IPS-18a (cell line): ENCODE measurements around the gene U2AF2.

Experiments
- H3K27ac ChIP-seq: one replicate; pipeline ENCODE4 v1.5.1; 2013; ENCODE audit warnings: low read length
- H3K27me3 ChIP-seq: one replicate; pipeline ENCODE4 v1.6.1; 2013; ENCODE audit warnings: mild to moderate bottlenecking, low read length; ENCODE audit not compliant: control insufficient read depth, insufficient read depth
- H3K36me3 ChIP-seq: one replicate; pipeline ENCODE4 v1.6.1; 2013; ENCODE audit warnings: low read depth, low read length; ENCODE audit not compliant: control insufficient read depth
- H3K4me1 ChIP-seq: one replicate; pipeline ENCODE4 v1.6.1; 2013; ENCODE audit warnings: low read depth, low read length; ENCODE audit not compliant: control insufficient read depth
- H3K4me3 ChIP-seq: one replicate; pipeline ENCODE4 v1.5.1; 2013; ENCODE audit warnings: low read length
- H3K9ac ChIP-seq: one replicate; pipeline ENCODE4 v1.6.1; 2013; ENCODE audit warnings: mild to moderate bottlenecking, low read length, moderate library complexity
- H3K9me3 ChIP-seq: one replicate; pipeline ENCODE4 v1.6.1; 2013; ENCODE audit warnings: low read depth, low read length; ENCODE audit not compliant: control insufficient read depth

Gene U2AF2

DNA sequence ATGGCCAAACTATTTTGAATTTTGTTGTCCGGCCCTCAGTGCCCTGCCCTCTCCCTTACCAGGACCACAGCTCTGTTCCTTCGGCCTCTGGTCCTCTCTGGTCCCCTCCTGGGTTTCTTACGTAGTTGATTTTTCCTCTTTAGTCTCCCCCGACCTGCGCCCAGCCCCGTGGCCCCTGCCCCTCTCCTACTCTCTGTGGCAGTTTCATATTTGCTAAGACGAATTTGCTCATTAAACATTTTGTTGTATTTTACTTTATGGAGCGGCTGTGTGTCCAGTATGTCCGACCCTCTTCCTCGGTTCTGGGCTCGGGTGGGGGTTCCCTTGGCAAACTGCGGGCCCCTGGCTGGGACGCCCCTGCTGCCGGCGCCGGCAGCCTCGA lies 19.6 kb downstream of the U2AF2 start:
- Histone ChIP-seq H3K4me3 (peak overlapping the region; percentile 65), H3K9me3 (no peaks in the 10 kb centered on the region), H3K9ac (peak overlapping the region; percentile 82), H3K4me1 (peaks cover 18% of the 10 kb centered on the region), H3K27ac (peak overlapping the region; percentile 25), H3K27me3 (no peaks in the 10 kb centered on the region), H3K36me3 (peaks cover 24% of the 10 kb centered on the region)

DNA sequence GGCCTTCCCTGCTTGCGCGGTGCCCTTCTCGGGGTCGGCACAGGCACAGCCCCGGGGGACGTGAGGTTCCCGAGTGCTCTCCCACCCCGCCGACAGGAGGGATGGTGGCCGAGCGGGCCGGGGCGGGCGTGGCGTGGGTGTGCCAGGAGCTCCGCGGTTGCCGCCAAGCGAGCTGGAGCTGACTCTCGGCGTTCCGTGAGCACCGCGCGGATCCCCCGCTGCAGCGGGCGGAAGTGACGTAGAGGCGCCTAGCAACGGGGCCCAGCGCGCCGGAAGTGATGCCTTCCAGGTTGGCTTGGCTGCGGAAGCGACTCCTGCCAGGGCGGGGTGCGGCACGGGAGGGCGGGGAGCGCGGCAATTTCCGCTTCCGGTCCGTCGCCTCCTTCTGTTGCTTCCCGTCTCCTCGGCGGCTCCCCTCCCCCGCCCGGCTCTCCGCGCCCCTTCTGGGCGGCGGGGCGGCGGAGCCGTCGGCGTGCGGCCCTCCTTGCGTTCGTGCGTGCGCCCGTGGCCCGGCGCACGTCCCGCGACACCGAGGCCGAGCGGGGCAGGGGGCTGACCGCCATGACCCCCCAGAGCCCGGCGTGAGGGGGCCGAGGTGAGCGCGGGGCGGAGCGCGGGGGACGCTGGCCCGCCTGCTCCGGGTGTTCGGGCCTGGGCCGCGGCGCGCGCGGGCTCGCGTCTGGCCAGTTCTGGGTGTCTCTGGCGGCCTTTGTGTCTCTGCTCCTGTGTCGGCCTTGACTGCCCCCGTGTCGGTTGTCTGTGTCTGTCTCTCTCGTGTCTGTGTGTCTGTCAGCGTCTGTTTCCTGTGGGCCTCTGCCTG lies 20.2 kb downstream of the U2AF2 start, which contains the start of gene EPN1:
Gene EPN1 (plus strand): TSS at position 386 of the 820 bp plus-strand sequence. CDS start 3,402 bp downstream, outside the sequence.
- Histone ChIP-seq H3K4me1 (peaks cover 18% of the 10 kb centered on the region), H3K36me3 (peaks cover 24% of the 10 kb centered on the region), H3K27ac (peak within 1 kb of the TSS; percentile 25), H3K9ac (peak within 1 kb of the TSS; percentile 82), H3K27me3 (no peaks in the 10 kb centered on the region), H3K9me3 (no peaks in the 10 kb centered on the region), H3K4me3 (peak within 1 kb of the TSS; percentile 92)

- Histone ChIP-seq H3K9me3 (no peaks in the 10 kb centered on the region), H3K27me3 (no peaks in the 10 kb centered on the region), H3K4me1 (peaks cover 18% of the 10 kb centered on the region), H3K9ac (peak overlapping the region; percentile 82), H3K27ac (no peak overlapping the region), H3K4me3 (peak overlapping the region; percentile 92), H3K36me3 (peaks cover 21% of the 10 kb centered on the region)
Measured at GRCh38 chr19:55675661-55676354, 21.0 kb downstream of the U2AF2 start.

DNA sequence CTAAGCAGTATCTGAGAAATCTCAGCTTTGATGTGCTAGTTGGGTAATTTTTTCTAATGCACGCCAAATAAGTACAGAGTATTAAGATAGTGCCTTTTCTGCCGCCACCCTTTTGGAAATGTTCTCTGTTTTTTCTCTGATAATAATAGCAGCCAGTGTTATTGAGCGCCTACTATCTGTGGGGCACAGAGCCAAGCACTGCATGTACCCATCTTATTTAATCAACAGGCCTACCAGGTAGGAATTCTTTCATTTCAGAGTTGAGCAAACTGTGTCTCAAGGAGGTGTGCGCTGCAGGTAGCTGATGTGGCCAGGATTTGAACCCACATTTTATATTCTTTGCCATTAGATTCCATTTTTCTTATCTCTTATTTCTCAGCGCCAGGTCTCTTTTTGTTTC lies 21.5 kb downstream of the U2AF2 start:
- Histone ChIP-seq H3K27ac (no peak overlapping the region), H3K4me1 (peaks cover 18% of the 10 kb centered on the region), H3K36me3 (peaks cover 26% of the 10 kb centered on the region), H3K4me3 (peak overlapping the region; percentile 92), H3K9me3 (no peaks in the 10 kb centered on the region), H3K27me3 (no peaks in the 10 kb centered on the region), H3K9ac (peak overlapping the region; percentile 82)

- Histone ChIP-seq H3K9me3 (no peaks in the 10 kb centered on the region), H3K4me1 (peaks cover 17% of the 10 kb centered on the region), H3K27ac (no peak overlapping the region), H3K27me3 (no peaks in the 10 kb centered on the region), H3K9ac (no peak overlapping the region), H3K36me3 (peaks cover 28% of the 10 kb centered on the region), H3K4me3 (no peak overlapping the region)
Measured at GRCh38 chr19:55676889-55677505, 22.2 kb downstream of the U2AF2 start.

GRCh38 chr19:55677572-55678028 lies 22.8 kb downstream of the U2AF2 start:
- no peak overlapping the region for H3K9ac ChIP-seq
- no peaks in the 10 kb centered on the region for H3K9me3 ChIP-seq
- H3K4me3 ChIP-seq, result no peak overlapping the region
- no peaks in the 10 kb centered on the region for H3K27me3 ChIP-seq
- no peak overlapping the region for H3K27ac ChIP-seq
- peaks cover 12% of the 10 kb centered on the region for H3K4me1 ChIP-seq
- H3K36me3 ChIP-seq, result peaks cover 30% of the 10 kb centered on the region

DNA sequence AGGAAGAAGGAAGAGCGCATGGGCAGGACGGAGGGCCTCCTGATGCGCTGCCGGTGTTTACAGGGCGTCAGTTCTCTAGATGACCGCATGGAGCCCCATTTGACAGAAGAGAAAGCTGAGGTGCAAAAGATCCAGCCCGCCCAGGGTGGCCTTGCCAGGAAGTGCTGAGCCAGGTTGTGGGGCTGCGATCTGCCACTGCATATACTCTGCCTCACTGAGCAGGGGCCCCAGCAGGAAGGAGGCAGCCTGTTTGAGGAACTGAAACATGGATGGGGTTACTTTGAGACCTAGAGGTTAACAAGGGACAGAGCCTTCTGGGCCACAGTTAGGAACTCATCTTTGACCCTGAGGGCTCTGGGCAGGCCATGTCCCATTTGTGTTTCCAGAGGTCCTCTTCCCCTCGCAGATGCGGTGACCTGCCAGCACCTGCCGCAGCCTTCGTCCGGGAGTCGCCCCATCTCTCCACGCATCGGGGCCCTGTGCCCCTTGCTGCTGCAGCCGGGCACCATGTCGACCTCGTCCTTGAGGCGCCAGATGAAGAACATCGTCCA lies 23.4 kb downstream of the U2AF2 start:
- H3K9ac ChIP-seq, result no peak overlapping the region
- H3K4me3 ChIP-seq, result no peak overlapping the region
- H3K9me3 ChIP-seq, result no peaks in the 10 kb centered on the region
- peaks cover 10% of the 10 kb centered on the region for H3K4me1 ChIP-seq
- no peak overlapping the region for H3K27ac ChIP-seq
- H3K27me3 ChIP-seq, result no peaks in the 10 kb centered on the region
- peaks cover 30% of the 10 kb centered on the region for H3K36me3 ChIP-seq

GRCh38 chr19:55679343-55680257 lies 24.8 kb downstream of the U2AF2 start:
- Histone ChIP-seq H3K27ac (no peak overlapping the region), H3K9me3 (no peaks in the 10 kb centered on the region), H3K9ac (no peak overlapping the region), H3K4me3 (no peak overlapping the region), H3K27me3 (no peaks in the 10 kb centered on the region), H3K4me1 (peaks cover 8% of the 10 kb centered on the region), H3K36me3 (peaks cover 38% of the 10 kb centered on the region)

DNA sequence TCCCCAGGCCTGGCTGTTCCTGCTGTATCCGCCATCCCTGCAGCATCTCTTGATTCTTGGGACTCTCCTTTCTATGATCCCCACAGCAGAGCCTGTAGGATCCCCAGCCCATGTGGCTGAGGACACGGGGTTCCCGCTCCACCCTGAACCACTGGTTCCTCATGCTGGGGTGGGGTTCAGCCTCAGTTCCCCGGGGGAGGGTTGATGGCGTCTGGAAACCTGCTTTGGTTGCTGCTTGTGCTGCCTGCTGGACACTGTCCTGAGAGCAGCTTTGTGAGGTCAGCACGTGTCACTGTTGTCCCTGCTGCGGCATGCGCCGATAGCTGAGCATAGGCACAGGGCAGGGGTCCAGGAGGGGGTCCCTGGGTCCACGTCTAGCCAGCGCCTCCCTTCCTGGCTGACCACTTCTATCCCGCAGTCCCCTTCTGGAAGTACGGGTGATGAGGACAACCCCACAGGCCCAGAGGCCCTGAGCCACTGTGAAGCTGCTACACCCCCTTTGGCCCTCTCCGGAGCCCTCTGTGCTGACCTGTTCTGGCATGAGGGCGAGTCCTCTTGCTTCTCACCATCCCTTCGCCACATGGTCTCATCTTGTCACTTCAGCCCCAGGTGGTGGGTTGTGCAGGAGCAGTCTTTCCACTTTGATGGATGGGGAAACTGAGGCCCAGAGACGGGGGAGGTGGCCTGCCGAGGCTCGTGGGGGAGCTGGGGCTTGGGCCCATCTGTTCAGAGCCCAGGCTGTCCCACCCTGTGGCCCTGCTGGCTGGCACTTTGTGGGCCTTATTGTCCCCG lies 25.7 kb downstream of the U2AF2 start:
- no peak overlapping the region for H3K27ac ChIP-seq
- H3K9ac ChIP-seq, result no peak overlapping the region
- H3K4me3 ChIP-seq, result no peak overlapping the region
- H3K36me3 ChIP-seq, result peaks cover 41% of the 10 kb centered on the region
- peaks cover 8% of the 10 kb centered on the region for H3K4me1 ChIP-seq
- H3K9me3 ChIP-seq, result no peaks in the 10 kb centered on the region
- H3K27me3 ChIP-seq, result no peaks in the 10 kb centered on the region
